ENCODE measurements around the gene GRIN1.

Gene GRIN1

DNA sequence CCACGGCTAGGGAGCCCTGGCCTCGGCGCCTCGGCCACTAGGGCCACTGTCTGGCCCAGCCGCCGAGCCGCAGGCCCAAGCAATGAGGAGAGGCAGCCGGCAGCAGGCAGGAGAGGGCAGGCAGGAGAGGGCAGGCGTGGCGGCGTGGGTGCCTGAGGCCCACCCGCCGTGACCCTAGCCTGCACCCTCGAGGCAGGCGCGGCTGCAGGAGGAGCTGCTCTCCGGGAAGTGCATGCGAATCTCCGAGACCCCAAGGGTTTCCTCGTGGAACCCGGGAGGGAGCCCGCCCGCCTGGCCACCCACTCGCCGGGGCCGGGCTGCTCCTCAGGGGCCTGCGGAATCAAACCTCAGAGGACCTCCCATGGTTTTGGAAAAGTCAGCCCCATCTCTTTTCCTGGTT lies 9.3 kb downstream of the GRIN1 start:
- DNase-seq (ENCODE audit: low read depth): no peak

DNA sequence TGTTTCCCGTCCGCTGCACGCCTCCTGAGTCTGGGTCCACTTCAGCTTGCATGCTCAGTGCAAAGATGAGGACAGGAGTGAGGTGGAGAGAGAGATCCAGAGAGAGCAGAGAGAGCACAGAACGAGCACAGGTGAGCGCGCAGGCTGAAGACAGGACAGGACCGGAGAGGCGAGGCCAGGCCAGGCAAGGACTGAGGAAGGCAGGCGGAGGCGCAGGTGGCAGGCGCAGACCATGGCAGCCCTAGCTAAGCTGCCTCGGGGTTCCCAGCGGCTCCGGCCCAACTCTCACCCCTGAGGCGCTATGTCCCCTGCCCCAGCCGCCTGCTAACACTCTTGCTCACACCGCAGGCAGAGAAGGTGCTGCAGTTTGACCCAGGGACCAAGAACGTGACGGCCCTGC lies 9.7 kb downstream of the GRIN1 start:
- no peak for DNase-seq (ENCODE audit: low read depth)

DNA sequence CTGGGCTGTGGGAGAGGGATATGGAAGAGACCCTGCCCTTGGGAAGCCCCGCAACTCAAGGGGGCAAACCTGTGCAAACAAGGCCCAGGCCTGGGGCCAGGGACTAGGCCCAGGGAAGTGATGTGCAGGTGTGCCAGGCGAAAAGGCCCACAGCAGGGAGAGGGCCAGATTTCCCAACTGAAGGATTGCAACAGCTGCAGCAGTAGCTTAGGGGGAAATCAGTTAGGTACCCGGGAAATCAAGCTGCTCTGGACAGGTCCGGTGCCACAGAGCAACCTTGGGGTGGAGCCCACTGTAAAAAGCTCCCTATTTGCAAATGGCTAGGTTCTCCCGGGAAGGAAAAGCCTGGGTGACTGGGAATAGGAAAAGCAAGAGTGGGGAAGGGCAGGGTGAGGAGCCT lies 10.4 kb downstream of the GRIN1 start:
- DNase-seq (ENCODE audit: low read depth): no peak

DNA sequence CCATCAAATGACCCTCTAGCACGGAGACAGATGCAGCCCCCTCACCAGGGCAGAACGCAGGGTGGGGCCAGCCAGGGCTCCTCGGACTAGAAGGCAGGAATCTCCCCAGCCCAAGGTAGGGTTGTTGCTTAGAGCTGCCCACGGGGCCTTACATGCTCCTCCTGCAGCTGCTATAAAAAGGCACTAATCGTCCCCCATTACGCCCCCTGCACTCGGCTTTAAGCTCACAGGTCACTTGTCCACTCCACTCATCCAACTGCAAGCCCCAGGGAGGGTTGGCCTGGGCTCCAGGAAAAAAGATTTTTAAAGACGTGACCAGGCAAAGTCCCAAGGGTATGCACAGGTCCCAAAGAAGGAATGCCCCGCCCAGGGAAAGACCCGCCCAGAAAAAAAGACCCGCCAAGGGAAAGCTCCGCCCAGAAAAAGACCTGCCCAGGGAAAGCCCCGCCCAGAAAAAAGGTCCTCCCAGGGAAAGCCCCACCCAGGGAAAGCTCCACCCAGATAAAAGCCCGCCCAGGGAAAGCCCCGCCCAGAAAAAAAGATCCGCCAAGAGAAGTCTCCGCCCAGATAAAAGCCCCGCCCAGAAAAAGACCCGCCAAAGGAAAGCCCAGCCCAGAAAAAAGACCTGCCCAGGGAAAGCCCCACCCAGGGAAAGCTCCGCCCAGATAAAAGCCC lies 11.1 kb downstream of the GRIN1 start:
- no peak for DNase-seq (ENCODE audit: low read depth)

DNA sequence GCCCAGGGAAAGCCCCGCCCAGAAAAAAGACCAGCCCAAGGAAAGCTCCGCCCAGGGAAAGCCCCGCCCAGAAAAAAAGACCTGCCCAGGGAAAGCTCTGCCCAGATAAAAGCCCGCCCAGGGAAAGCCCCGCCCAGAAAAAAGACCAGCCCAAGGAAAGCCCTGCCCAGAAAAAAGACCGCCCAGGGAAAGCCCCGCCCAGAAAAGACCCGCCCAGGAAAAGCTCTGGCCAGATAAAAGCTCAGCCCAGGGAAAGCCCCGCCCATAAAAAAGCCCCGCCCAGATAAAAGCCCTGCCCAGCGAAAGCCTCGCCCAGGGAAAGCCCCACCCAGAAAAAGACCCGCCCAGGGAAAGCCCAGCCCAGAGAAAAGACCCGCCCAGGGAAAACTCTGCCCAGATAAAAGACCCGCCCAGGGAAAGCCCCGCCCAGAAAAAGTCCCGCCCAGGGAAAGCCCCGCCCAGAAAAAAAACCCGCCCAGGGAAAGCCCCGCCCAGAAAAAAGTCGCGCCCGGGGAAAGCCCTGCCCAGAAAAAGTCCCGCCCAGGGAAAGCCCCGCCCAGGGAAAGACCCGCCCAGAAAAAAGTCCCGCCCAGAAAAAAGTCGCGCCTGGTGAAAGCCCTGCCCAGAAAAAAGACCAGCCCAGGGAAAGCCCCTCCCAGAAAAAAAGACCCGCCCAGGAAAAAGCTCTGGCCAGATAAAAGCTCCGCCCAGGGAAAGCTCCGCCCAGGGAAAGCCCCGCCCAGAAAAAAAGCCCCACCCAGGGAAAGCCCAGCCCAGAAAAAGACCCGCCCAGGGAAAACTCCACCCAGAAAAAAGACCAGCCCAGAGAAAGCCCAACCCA lies 11.9 kb downstream of the GRIN1 start:
- DNase-seq (ENCODE audit: low read depth): no peak

DNA sequence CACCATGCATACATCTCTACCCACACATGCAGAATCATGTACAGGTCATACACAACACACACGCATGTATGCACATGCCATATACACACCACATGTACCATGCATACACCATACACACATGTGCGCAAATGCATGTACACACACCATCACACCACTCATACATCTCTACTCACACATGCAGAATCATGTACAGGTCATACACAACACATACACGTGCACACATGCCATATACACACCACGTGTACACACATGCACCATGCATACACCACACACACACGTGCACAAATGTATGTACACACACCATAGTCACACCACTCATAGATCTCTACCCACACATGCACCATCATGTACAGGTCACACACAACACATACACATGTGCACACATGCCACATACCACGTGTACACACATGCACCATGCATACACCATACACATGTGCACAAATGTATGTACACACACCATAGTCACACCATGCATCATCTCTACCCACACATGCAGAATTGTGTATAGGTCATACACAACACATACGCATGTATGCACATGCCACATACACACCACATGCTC lies 14.0 kb downstream of the GRIN1 start:
- DNase-seq (ENCODE audit: low read depth): no peak

DNA sequence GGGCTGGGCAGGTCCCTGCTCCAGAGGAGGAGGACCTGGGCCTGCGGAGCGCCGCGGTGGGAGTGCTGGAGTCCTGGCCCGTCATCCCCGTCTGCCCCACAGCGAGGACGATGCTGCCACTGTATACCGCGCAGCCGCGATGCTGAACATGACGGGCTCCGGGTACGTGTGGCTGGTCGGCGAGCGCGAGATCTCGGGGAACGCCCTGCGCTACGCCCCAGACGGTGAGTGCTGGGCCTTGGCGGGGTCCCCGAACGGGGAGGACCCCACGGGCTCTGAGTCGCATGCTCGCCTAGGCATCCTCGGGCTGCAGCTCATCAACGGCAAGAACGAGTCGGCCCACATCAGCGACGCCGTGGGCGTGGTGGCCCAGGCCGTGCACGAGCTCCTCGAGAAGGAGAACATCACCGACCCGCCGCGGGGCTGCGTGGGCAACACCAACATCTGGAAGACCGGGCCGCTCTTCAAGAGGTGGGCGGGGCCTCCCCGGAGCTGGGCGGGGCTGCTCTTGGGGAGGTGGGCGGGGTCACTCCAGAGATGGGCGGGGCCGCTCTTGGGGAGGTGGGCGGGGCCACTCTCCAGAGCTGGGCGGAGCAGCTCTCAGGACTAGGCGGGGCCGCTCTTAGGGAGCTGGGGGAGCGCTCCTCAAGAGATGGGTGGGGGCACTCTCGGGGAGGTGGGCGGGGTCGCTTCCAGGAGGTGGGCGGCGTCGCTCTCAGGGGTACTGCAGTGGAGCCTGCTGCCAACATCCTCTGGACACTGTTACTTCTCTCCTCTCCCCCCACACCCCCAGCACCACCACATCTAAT lies 17.8 kb downstream of the GRIN1 start:
- no peak for DNase-seq (ENCODE audit: low read depth)

DNA sequence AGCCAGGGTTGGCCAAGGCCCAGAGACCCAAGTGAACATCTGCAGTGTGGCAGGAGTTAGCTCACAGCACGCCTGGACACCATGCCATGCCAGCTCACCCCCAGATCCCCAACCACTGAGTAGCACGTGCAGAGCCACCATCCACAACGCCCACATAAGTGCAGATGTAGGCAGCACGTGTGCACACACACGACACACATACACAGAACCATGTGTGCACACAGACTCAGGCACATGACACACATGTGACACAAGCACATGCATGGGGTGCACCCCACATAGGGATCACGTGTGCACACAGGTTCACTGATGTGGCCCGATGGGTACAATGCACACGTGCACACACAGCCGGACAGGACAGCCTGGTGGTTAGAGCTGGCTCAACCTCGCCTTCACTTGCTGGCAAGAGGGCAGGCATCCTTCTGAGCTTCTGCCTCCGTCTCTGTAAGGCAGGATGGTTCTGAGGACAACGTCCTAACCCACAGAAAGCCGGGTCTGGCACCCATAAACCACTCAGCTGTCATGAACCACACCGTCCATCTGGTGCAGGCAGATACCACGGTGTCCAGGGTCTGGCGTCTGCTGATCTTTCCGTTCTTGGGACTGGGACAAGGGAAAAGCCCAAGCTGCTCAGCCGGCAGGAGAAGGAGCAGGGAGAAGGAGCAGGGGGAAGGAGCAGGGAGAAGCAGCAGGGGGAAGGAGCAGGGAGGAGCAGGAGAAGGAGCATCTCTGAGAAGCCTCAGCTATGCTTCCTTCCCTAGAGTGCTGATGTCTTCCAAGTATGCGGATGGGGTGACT lies 18.9 kb downstream of the GRIN1 start:
- DNase-seq (ENCODE audit: low read depth): no peak

DNA sequence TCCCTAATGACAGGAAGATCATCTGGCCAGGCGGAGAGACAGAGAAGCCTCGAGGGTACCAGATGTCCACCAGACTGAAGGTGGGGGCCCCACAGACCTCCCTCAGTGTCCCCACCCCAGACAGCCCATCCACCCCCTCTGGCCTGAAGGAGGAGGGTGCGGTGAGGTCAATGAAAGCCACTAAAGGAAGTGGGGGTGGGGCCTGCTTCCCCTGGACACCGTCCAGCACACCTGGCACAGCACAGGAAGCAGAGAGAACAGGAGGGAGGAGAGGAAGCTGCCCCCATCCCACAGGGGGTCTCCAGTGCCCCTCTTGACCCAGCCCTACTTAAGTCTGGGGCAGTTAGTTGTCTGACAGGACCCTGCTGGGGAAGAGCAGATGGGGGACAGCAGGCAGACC lies 19.7 kb downstream of the GRIN1 start:
- no peak for DNase-seq (ENCODE audit: low read depth)

DNA sequence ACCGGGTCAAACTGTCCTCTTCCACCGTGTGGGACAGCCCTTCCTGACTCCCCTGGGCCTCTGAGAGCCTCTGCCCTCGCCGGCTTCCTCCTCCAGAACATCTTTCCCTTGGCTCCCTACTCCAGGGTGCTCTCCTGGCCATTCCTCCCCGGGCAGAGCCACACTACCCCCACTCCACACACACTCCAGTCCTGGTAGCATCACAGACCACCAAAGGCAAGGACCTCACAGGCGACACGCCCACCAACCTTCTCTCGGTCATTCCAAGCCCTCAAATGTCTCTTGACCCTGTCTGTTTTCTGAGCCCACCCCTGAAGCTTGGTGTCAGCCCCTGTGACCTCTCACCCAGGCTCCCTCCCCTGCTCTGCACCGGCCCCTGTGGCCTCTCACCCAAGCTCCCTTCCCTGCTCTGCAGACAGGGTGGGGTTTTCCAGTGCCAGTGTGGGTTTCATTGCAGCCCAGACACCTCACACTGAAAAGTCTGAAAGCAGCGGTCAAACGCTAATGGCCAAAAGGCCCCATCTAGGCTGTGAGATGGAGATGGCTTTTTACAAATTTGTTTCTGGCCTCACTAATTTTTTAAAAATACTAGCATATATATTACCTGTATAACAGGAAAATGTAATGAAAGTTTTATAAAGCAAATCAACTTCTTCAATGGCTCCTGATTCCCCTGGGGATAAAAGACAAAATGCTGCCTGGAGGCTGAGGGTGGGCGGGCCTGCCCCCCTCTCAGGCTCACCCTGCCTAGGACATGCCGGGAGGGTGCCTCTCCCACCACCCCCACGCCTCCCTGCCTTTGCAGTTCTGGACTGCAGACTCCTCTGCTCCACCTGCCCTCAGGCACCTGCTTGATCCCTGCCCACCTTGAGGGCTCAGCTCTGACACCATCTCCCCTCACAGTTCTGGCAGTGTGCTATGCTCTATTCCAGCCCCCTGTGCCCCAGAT lies 20.4 kb downstream of the GRIN1 start:
- no peak for DNase-seq (ENCODE audit: low read depth)

DNA sequence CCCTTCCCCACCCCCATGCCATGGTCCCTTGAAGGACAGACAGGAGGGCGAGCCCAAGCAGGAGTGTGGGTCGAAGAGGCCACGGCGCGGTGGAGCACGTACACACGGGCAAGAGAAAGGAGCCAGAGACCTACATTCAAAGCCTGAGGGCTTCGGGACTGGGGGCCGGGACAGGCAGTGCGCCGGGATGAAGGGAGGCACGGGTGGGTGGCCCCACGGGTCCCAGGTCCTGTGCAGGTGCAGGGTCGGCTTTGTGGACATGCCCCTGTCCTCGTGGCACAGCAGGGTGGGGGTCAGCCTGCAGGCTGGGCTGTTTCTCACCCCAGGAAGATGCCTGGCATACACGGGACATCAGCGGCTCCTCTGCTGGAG lies 21.1 kb downstream of the GRIN1 start:
- no peak for DNase-seq (ENCODE audit: low read depth)

DNA sequence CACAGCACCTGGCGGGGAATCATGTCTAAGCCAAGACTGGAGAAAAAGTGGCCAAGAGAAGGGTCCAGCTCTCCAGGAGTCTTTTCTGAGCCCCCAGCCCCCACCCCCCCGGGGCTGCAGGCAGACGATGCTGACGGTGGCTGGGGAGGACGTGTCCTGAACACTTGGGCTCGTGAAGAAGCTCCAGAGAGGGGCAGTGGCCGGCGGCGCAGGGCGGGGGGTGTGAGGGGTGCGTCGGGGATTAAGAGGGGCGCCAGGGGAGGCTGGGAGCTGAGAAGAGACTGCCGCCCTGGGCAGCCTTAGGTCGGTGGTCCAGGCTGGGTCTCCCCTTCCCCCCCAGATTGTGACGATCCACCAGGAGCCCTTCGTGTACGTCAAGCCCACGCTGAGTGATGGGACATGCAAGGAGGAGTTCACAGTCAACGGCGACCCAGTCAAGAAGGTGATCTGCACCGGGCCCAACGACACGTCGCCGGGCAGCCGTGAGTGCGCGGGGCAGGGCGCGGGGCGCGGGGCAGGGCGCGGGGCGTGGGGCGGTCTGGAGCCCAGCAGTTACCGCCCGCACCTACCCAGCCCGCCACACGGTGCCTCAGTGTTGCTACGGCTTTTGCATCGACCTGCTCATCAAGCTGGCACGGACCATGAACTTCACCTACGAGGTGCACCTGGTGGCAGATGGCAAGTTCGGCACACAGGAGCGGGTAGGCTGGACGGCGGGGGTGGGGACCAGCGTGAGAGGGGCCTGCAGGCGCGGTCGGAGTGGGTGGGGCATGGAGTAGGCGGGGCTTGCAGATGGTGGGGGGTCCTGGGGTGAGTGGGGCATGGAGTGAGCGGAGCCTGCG lies 22.0 kb downstream of the GRIN1 start:
- no peak for DNase-seq (ENCODE audit: low read depth)

DNA sequence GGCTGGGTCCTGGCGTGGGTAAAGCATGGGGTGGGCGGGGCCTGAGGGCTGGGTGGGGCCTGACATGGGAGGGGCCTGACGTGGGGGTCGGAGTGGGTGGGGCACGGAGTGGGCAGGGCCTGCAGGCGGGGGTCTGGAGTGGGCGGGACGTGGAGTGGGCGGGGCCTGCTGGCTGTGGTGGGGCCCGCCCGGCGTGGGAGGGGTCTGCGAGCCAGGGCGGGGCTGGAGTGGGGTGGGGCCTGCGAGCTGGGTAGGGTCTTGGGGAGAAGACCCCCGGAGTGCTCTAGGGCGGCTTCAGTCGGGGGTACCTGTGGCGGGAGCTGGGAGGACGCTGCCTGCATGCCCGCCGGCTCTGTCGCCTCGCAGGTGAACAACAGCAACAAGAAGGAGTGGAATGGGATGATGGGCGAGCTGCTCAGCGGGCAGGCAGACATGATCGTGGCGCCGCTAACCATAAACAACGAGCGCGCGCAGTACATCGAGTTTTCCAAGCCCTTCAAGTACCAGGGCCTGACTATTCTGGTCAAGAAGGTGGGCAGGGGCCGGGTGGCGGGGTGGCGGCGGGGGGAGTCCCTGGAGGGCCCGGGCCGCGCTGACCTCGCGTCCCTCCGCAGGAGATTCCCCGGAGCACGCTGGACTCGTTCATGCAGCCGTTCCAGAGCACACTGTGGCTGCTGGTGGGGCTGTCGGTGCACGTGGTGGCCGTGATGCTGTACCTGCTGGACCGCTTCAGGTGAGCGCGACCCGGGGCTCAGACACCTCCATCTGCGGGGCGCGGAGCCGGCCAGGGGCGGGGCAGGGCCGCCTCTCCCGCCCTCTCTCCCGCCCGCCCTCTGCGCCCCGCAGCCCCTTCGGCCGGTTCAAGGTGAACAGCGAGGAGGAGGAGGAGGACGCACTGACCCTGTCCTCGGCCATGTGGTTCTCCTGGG lies 22.9 kb downstream of the GRIN1 start:
- no peak for DNase-seq (ENCODE audit: low read depth)

DNA sequence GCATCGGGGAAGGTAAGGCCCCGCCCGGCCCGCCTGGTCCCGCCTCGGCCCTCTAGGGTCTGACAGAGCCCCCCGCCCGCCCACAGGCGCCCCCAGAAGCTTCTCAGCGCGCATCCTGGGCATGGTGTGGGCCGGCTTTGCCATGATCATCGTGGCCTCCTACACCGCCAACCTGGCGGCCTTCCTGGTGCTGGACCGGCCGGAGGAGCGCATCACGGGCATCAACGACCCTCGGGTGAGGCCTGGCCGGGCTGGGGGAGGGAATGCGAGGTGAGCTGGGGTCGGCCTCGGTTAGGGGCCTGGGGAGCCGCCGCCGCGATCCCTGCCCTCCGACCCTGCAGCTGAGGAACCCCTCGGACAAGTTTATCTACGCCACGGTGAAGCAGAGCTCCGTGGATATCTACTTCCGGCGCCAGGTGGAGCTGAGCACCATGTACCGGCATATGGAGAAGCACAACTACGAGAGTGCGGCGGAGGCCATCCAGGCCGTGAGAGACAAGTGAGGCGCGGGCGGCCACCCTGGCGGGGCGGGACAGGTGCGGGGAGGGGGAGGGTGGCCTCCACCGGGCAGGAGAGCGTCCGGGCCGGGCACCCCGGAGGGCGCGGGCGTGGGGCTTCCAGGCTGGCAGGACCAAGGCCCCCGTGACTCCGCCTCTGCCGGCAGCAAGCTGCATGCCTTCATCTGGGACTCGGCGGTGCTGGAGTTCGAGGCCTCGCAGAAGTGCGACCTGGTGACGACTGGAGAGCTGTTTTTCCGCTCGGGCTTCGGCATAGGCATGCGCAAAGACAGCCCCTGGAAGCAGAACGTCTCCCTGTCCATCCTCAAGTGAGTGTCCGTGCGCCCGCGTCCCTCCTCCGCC lies 23.8 kb downstream of the GRIN1 start:
- no peak for DNase-seq (ENCODE audit: low read depth)

DNA sequence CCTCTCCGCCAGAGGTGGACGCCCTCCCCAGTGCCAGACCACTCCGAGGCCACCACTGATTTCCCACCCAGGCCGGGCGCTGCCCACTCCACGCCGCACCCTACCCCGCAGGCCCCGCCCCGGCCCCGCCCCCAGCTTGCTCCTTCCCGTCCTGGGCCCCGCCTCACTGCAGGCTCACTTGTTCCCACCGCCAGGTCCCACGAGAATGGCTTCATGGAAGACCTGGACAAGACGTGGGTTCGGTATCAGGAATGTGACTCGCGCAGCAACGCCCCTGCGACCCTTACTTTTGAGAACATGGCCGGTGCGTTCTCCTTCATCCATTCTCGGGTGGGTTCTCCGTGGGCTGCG lies 24.4 kb downstream of the GRIN1 start:
- no peak for DNase-seq (ENCODE audit: low read depth)

DNA sequence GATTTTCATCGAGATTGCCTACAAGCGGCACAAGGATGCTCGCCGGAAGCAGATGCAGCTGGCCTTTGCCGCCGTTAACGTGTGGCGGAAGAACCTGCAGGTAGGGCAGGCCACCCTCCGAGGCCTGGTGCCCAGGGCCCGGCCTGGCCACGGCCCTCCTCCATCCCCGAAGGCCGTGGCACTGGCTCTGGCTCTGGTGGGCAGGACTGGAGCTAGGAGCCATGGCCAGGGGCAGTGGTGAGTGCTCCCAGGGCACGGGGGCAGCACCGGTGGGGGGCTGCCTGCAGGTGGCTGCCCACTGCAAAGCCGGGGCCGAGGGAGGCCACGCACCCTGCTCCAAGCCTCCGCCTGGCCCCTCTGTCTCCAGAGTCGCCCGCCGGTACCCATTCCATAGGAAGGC lies 24.9 kb downstream of the GRIN1 start:
- DNase-seq (ENCODE audit: low read depth): no peak

DNA sequence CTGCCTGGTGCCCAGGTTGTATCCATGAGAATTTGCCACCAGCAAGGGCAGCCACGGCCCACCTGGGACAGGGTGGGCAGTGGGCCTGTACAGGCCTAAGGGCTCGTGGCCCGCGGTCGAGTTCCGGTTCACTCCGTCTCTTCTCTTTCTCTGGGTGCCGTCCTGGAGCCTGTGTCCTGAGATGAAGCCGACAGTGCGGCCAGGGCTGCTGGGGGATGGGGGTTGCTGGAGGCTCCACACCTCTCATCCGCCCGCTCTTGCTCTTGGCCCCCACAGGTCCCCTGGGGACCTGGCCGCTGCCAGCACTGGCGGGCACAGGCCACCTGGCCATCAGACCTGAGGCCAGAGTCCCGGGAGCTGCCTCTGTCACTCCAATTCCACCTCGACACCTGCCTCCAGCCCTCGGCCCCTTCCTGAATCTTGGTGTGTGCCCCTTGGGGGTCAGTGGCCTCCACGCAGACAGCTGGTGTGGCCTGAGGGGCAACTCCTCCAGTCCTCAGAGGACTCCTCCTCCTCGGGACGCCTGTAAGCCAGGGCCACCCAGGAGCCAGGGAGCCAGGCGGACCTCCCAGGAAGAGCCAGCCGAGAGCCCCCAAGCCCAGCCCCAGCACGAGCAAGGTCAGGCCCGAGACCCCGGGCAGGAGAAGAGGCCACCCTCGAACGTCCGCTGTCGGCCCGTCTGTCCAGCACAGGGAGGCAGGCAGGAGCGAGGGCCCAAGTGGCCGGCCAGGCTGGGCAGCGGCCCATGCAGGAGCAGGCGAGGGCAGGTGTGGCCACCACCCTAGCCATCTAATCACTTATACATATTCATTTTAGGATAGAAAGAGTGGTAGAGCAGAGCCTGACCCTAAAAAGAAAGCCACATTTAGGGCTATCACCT lies 25.7 kb downstream of the GRIN1 start:
- DNase-seq (ENCODE audit: low read depth): no peak
